ENCODE data around the gene ZNF555.
"Not testable (repeated sequence)": the region's sequence is repeated elsewhere in the genome, so short reads cannot be mapped to it uniquely, and the experiment has no call there.

ZNF555 gene

GRCh38 chr19:2840794-2841791, at the start of gene ZNF555:
TSS of gene ZNF555 (plus strand) at chr19:2841475. CDS start at chr19:2841573, 98 bp downstream.
- Histone ChIP-seq H3K4me3 (ENCODE audit: low read length in 2 of 2) (peak within 1 kb of the TSS; percentile 79 to 90), H3K4me1 (ENCODE audit: control insufficient read depth, insufficient read depth, low read length) (peaks cover 11% of the 10 kb centered on the region), H3K27ac (ENCODE audit: low read length) (peak within 1 kb of the TSS; percentile 82), H3K9ac (ENCODE audit: low read length in 2 of 2) (peak within 1 kb of the TSS; percentile 73 to 77), H3K27me3 (ENCODE audit: control insufficient read depth in 1 of 2, insufficient read depth in 2 of 2, low read length in 2 of 2) (no peaks in the 10 kb centered on the region), H3K36me3 (ENCODE audit: control insufficient read depth in 2 of 2, insufficient read depth in 2 of 2, low read length in 2 of 2) (peaks cover 10% of the 10 kb centered on the region in 2 donors), H3K9me3 (ENCODE audit: control insufficient read depth in 2 of 2, low read length in 2 of 2) (peaks cover 5 to 10% of the 10 kb centered on the region in 2 donors)

- H3K9me3 ChIP-seq (ENCODE audit: control insufficient read depth in 2 of 2, low read length in 2 of 2): no peaks in the 10 kb centered on the region
- no peak overlapping the region for H3K4me3 ChIP-seq (ENCODE audit: low read length in 2 of 2)
- H3K36me3 ChIP-seq (ENCODE audit: control insufficient read depth in 2 of 2, insufficient read depth in 2 of 2, low read length in 2 of 2): peaks cover 4 to 21% of the 10 kb centered on the region in 2 donors
- H3K9ac ChIP-seq (ENCODE audit: low read length in 2 of 2): no peak overlapping the region
- no peaks in the 10 kb centered on the region for H3K4me1 ChIP-seq (ENCODE audit: control insufficient read depth, insufficient read depth, low read length)
- no peak overlapping the region for H3K27ac ChIP-seq (ENCODE audit: low read length)
- no peaks in the 10 kb centered on the region for H3K27me3 ChIP-seq (ENCODE audit: control insufficient read depth in 1 of 2, insufficient read depth in 2 of 2, low read length in 2 of 2)
Measured at GRCh38 chr19:2791876-2792275, 49.4 kb upstream of the ZNF555 start.

GRCh38 chr19:2792666-2793065, 48.6 kb upstream of the ZNF555 start:
- H3K27ac ChIP-seq (ENCODE audit: low read length); H3K4me3 ChIP-seq (ENCODE audit: low read length in 2 of 2); H3K9ac ChIP-seq (ENCODE audit: low read length in 2 of 2); H3K4me1 ChIP-seq (ENCODE audit: control insufficient read depth, insufficient read depth, low read length); H3K27me3 ChIP-seq (ENCODE audit: control insufficient read depth in 1 of 2, insufficient read depth in 2 of 2, low read length in 2 of 2); H3K9me3 ChIP-seq (ENCODE audit: control insufficient read depth in 2 of 2, low read length in 2 of 2): not testable (repeated sequence)
- peaks cover 11 to 21% of the 10 kb centered on the region in 2 donors for H3K36me3 ChIP-seq (ENCODE audit: control insufficient read depth in 2 of 2, insufficient read depth in 2 of 2, low read length in 2 of 2)

GRCh38 chr19:2793126-2793525, 48.1 kb upstream of the ZNF555 start:
- H3K4me3 ChIP-seq (ENCODE audit: low read length in 2 of 2): no peak overlapping the region
- no peaks in the 10 kb centered on the region for H3K27me3 ChIP-seq (ENCODE audit: control insufficient read depth in 1 of 2, insufficient read depth in 2 of 2, low read length in 2 of 2)
- no peaks in the 10 kb centered on the region for H3K4me1 ChIP-seq (ENCODE audit: control insufficient read depth, insufficient read depth, low read length)
- no peak overlapping the region for H3K9ac ChIP-seq (ENCODE audit: low read length in 2 of 2)
- no peaks in the 10 kb centered on the region for H3K9me3 ChIP-seq (ENCODE audit: control insufficient read depth in 2 of 2, low read length in 2 of 2)
- H3K36me3 ChIP-seq (ENCODE audit: control insufficient read depth in 2 of 2, insufficient read depth in 2 of 2, low read length in 2 of 2): peaks cover 11 to 20% of the 10 kb centered on the region in 2 donors
- H3K27ac ChIP-seq (ENCODE audit: low read length): no peak overlapping the region

GRCh38 chr19:2793577-2793976, 47.7 kb upstream of the ZNF555 start:
- H3K36me3 ChIP-seq (ENCODE audit: control insufficient read depth in 2 of 2, insufficient read depth in 2 of 2, low read length in 2 of 2): peaks cover 11 to 20% of the 10 kb centered on the region in 2 donors
- H3K27me3 ChIP-seq (ENCODE audit: control insufficient read depth in 1 of 2, insufficient read depth in 2 of 2, low read length in 2 of 2): no peaks in the 10 kb centered on the region

GRCh38 chr19:2795827-2796658, 45.2 kb upstream of the ZNF555 start:
- Histone ChIP-seq H3K4me3 (ENCODE audit: low read length in 2 of 2) (no peak overlapping the region), H3K9me3 (ENCODE audit: control insufficient read depth in 2 of 2, low read length in 2 of 2) (no peaks in the 10 kb centered on the region), H3K27ac (ENCODE audit: low read length) (no peak overlapping the region), H3K9ac (ENCODE audit: low read length in 2 of 2) (no peak overlapping the region), H3K36me3 (ENCODE audit: control insufficient read depth in 2 of 2, insufficient read depth in 2 of 2, low read length in 2 of 2) (peaks cover 6 to 23% of the 10 kb centered on the region in 2 donors), H3K4me1 (ENCODE audit: control insufficient read depth, insufficient read depth, low read length) (no peaks in the 10 kb centered on the region), H3K27me3 (ENCODE audit: control insufficient read depth in 1 of 2, insufficient read depth in 2 of 2, low read length in 2 of 2) (no peaks in the 10 kb centered on the region)

More at GRCh38 chr19:2793577-2793976, 47.7 kb upstream of the ZNF555 start:
- no peaks in the 10 kb centered on the region for H3K4me1 ChIP-seq (ENCODE audit: control insufficient read depth, insufficient read depth, low read length)
- H3K27ac ChIP-seq (ENCODE audit: low read length): no peak overlapping the region
- H3K9ac ChIP-seq (ENCODE audit: low read length in 2 of 2): no peak overlapping the region
- H3K9me3 ChIP-seq (ENCODE audit: control insufficient read depth in 2 of 2, low read length in 2 of 2): no peaks in the 10 kb centered on the region
- H3K4me3 ChIP-seq (ENCODE audit: low read length in 2 of 2): no peak overlapping the region

GRCh38 chr19:2796659-2797266, 44.5 kb upstream of the ZNF555 start:
- Histone ChIP-seq H3K27me3 (ENCODE audit: control insufficient read depth in 1 of 2, insufficient read depth in 2 of 2, low read length in 2 of 2) (no peaks in the 10 kb centered on the region), H3K9me3 (ENCODE audit: control insufficient read depth in 2 of 2, low read length in 2 of 2) (no peaks in the 10 kb centered on the region), H3K9ac (ENCODE audit: low read length in 2 of 2) (no peak overlapping the region), H3K4me3 (ENCODE audit: low read length in 2 of 2) (no peak overlapping the region), H3K27ac (ENCODE audit: low read length) (no peak overlapping the region), H3K36me3 (ENCODE audit: control insufficient read depth in 2 of 2, insufficient read depth in 2 of 2, low read length in 2 of 2) (peaks cover 6 to 23% of the 10 kb centered on the region in 2 donors), H3K4me1 (ENCODE audit: control insufficient read depth, insufficient read depth, low read length) (no peaks in the 10 kb centered on the region)

- no peaks in the 10 kb centered on the region for H3K27me3 ChIP-seq (ENCODE audit: control insufficient read depth in 1 of 2, insufficient read depth in 2 of 2, low read length in 2 of 2)
- peaks cover 6 to 22% of the 10 kb centered on the region in 2 donors for H3K36me3 ChIP-seq (ENCODE audit: control insufficient read depth in 2 of 2, insufficient read depth in 2 of 2, low read length in 2 of 2)
- H3K4me3 ChIP-seq (ENCODE audit: low read length in 2 of 2): no peak overlapping the region
- no peak overlapping the region for H3K27ac ChIP-seq (ENCODE audit: low read length)
- H3K9me3 ChIP-seq (ENCODE audit: control insufficient read depth in 2 of 2, low read length in 2 of 2): no peaks in the 10 kb centered on the region
- H3K4me1 ChIP-seq (ENCODE audit: control insufficient read depth, insufficient read depth, low read length): no peaks in the 10 kb centered on the region
- no peak overlapping the region for H3K9ac ChIP-seq (ENCODE audit: low read length in 2 of 2)
Measured at GRCh38 chr19:2797280-2797679, 44.0 kb upstream of the ZNF555 start.

GRCh38 chr19:2798158-2798685, 43.1 kb upstream of the ZNF555 start:
- Histone ChIP-seq H3K9me3 (ENCODE audit: control insufficient read depth in 2 of 2, low read length in 2 of 2) (no peaks in the 10 kb centered on the region), H3K36me3 (ENCODE audit: control insufficient read depth in 2 of 2, insufficient read depth in 2 of 2, low read length in 2 of 2) (peaks cover 6 to 25% of the 10 kb centered on the region in 2 donors), H3K27me3 (ENCODE audit: control insufficient read depth in 1 of 2, insufficient read depth in 2 of 2, low read length in 2 of 2) (no peaks in the 10 kb centered on the region), H3K4me3 (ENCODE audit: low read length in 2 of 2) (no peak overlapping the region), H3K9ac (ENCODE audit: low read length in 2 of 2) (no peak overlapping the region), H3K27ac (ENCODE audit: low read length) (no peak overlapping the region), H3K4me1 (ENCODE audit: control insufficient read depth, insufficient read depth, low read length) (no peaks in the 10 kb centered on the region)

GRCh38 chr19:2798733-2799132, 42.5 kb upstream of the ZNF555 start:
- no peak overlapping the region for H3K4me3 ChIP-seq (ENCODE audit: low read length in 2 of 2)
- H3K9ac ChIP-seq (ENCODE audit: low read length in 2 of 2): no peak overlapping the region
- no peaks in the 10 kb centered on the region for H3K27me3 ChIP-seq (ENCODE audit: control insufficient read depth in 1 of 2, insufficient read depth in 2 of 2, low read length in 2 of 2)
- no peaks in the 10 kb centered on the region for H3K4me1 ChIP-seq (ENCODE audit: control insufficient read depth, insufficient read depth, low read length)
- H3K36me3 ChIP-seq (ENCODE audit: control insufficient read depth in 2 of 2, insufficient read depth in 2 of 2, low read length in 2 of 2): peaks cover 6 to 25% of the 10 kb centered on the region in 2 donors
- H3K9me3 ChIP-seq (ENCODE audit: control insufficient read depth in 2 of 2, low read length in 2 of 2): no peaks in the 10 kb centered on the region
- no peak overlapping the region for H3K27ac ChIP-seq (ENCODE audit: low read length)
